OCI-M1 (cell line): ENCODE results near the gene SNX27.
"Not testable (repeated sequence)": the region's sequence is repeated elsewhere in the genome, so short reads cannot be mapped to it uniquely, and the experiment has no call there.

Experiments used
- DNase-seq: peaks from one replicate; lab custom pipeline; 2025; lab: John Stamatoyannopoulos, UW

SNX27 gene

DNA sequence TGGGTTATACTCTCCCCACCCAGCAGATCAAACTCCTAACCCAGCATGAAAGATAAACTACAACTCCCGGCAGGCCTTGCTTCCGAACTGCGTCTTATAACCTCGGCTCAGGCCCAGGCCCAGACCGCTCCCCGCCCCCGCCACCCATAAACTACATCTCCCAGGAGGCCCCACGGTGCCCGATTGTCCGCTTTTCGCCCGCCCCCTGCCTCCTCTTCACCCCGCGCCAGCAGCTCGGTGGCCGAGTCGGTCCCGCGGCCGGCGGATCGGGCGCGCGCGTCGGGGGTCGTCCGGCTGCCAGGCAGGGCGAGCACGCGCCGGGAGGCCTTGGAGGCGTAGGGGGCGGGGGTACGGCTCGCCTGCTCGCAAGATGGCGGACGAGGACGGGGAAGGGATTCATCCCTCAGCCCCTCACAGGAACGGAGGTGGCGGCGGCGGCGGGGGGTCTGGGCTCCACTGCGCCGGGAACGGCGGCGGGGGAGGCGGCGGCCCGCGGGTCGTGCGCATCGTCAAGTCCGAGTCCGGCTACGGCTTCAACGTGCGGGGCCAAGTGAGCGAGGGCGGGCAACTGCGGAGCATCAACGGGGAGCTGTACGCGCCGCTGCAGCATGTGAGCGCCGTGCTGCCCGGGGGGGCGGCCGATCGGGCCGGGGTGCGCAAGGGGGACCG, at the start of gene SNX27:
TSS of gene SNX27 (plus strand) at position 219 of the 669 bp plus-strand sequence. CDS start at position 371, 152 bp downstream.
- DNase-seq, result peak; percentile 97

DNA sequence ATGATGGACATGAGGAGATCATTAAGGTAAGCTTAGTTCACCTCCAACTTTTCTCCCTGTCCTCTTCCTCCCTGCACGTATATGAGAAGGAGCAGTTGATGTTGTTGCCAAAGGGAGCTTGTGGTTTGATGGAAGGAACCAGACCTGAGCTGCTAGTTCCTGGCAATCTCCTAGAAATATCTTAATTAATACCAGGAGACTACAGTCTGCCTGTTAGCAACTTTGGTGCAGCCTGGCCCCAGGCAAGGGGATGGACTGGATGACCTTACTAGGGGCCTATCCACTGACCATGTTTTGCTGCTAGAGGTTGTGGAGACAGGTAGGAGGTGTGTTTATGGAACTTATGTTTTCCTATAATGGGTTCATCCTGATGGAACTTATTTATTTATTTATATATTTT, 49.2 kb upstream of the SNX27 start:
- no peak for DNase-seq

- DNase-seq, result no peak
Measured at GRCh38 chr1:151563376-151563775, 48.5 kb upstream of the SNX27 start.

DNA sequence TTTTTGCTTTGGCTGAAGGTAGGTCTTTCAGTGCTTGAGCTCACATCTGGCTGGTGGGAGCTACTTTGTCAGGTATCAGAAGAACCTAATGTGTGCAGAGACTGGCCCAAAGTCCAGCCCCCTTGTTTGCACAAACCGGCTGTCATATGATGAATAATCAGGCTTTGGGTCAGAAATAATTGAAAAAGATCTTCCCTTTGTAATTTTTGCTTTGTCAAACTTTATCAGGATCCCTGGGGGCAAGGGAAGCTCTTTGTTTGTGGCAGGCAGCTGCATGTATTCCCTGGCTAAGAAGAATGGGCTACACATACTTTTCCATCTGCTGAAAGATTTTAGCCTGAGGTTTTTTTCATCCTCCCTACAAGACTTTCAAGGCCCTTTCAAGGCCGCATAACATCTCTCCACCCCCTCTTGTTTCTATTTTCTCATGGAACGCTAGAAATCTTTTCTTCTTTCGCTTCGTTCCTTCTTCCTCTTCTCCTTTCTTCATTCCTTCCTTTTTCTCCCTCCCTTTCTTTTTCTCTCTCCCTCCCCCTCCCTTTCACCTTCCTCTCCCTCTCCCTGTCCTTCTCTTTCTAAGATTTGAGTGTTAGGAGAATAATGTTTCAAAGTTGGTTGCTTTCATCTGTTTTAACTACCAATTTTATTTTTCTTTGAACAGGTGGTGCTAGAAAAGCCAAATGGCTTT, 46.2 kb upstream of the SNX27 start:
- no peak for DNase-seq

DNA sequence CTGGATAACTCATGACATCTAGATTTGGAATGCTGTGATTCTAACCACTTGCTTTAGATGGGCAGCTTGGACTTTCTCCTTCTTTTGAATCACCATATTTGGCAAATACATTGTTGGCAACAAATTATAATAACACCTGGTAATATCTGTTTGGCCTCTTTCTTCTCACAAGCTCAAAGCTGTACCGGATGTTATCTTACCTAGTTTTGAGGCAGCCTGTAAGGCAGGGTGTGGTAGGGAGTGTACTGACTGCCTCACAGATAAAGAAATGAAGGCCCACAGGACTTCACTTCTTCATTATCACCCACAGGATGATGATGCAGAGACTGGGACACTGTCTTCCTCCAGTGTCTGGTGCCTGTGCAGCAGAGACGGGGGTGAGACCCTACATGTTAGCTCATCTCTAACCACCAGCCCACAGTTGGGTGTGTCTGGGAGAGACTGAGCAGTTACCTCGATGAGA, 43.2 kb upstream of the SNX27 start:
- DNase-seq, result no peak

DNA sequence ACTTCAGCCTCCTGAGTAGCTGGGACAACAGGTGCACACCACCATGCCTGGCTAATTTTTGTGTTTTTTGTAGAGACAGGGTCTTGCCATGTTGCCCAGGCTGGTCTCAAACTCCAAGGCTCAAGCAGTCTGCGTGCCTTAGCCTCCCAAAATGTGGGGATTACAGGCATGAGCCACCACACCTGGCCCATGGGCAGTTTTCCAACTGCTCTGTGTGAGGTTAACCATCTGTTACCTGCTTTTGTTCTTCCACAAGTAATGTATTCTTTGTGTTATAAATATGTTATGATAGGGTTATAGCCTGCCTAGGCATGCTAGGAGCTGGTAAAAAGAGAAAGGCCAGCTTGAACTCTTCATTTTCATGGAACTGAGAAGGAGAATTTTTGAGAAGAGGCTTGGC, 41.0 kb upstream of the SNX27 start:
- DNase-seq, result no peak

GRCh38 chr1:151574575-151575529, 37.0 kb upstream of the SNX27 start:
- peak; percentile 29 for DNase-seq

DNA sequence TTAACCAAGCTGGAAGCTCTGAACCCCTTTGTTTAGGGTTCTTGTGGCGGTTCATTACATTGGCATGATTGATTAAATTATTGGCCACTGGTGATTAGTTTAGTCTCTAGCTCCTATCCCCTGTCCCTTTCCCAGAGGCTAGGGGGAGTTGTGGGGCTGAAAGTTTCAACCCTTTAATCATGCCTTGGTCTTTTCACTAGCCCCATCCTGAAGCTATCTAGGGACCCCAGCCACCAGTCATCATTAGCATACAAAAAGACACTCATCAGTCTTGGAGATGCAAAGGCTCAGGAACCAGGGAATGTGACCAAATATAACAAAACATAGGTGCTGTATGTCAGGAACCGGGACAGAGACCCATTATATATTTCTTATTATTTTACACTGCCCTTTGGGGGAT, 34.7 kb upstream of the SNX27 start:
- DNase-seq, result no peak

DNA sequence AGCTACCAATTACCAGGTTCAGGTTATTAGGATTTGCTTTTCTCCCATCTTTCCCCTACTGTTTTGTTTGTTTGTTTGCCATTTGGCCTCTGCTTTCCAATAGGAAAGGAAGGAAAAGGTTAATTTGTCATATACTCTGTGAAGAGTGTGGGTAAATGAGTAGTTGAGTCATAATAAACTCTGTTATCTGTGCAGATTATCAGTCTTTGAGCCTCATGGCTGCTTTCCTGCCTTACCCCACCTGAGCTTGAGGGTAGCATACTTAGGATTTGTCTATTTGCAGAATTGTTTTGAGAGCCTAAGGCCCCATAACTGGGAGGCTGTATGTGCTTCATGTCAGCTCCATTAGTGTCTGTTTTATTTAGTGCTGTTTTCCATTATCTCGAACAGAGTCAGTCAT, 32.9 kb upstream of the SNX27 start:
- DNase-seq, result no peak

DNA sequence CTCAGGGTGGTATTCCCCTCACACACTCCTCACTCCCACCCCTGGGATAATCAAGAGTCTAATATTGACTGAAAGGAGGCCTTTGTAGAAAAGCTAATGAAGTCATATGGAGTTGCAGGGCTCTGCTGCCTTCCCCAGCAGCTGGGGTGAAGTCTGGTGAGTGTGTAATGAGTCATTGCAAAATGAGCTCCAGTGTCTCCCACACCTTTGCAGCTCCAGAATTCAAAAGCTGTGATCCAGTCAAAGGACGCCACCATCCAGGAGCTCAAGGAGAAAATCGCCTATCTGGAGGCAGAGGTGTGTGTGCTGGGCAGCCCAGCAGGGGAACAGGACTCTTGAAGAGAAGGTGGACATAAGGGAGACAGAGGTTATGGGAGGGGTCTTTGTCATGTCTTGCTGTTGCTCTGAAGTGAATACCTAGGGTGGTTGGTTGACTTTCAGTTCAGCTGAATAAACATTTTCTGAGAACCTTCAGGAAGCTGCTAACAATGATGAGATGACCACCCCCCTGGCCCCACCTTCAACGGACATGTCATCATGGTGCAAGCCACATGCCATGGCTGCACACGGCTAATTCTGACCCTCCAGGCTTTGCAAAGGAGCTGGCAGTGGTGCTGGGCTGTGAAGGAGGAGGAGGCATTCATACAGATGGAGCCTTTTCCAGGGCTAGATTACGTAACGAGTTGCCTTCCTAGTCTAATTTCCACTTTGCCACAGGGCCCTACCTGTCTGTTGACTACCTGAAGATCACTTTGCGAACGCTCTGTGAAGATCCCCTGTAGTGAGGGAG, 32.2 kb upstream of the SNX27 start:
- DNase-seq, result no peak

- no peak for DNase-seq
Measured at GRCh38 chr1:151581451-151581850, 30.4 kb upstream of the SNX27 start.

DNA sequence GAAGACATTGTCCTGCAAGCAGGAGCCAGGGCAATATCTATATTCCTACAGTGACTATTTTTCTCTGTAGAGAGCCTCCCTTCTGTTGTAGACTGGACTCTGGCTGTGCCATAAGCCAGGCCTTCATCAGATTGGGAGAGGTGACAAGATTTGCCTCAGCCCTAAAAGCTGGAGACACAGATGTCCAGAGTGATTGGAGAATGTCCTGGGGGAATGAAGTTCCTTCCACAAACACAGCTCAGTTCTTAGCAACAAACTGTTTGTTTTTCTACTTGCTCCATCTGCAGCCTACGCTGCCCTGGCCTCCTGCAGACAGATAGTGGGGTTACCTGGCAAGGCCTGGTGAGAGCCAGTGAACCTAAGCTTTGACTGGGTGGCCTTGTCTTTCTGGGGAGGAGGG, 29.9 kb upstream of the SNX27 start:
- DNase-seq, result no peak

GRCh38 chr1:151583796-151584195, 28.1 kb upstream of the SNX27 start:
- DNase-seq, result no peak

DNA sequence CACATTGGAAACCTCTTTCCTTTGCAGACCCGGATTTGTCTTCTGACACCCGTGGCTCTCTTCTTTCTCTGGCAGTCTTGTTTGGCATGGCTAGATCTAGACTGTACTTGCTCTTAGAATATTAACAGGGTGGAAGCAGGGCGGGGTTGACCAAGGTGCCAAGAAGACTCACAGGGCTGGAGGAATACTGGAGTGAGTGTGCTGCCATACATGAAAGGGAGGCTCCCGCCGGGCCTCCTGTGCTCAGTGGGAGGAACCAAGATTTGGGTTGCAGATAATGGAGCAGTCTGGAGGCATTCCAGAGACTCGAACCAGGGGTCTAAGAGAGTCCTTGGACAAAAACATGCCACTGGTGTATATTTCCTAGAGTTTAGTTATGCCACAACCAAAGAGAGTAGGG, 27.6 kb upstream of the SNX27 start:
- DNase-seq, result no peak

GRCh38 chr1:151584780-151585179, 27.1 kb upstream of the SNX27 start:
- no peak for DNase-seq

- DNase-seq, result no peak
Measured at GRCh38 chr1:151585622-151586021, 26.2 kb upstream of the SNX27 start.

DNA sequence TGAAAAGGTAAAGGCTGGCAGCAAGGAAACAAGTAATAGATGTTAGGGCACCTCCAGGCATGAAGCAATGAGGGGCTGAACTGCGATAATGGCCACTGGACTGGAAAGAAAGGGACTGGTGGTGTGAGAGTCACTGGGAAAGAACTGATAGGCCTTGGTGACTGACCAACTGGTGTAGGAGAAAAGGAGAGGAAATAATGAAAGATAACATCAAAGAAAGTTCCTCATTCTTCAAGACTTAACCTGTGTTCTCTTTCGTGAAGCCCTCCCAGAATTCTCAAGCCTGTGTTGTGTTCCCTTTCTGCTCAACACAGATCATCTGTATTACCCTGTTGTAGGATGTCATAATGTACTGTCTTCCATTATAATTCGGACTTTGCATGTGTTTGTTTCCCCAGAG, 20.9 kb upstream of the SNX27 start:
- DNase-seq, result peak; percentile 67

GRCh38 chr1:151593730-151594129, 18.1 kb upstream of the SNX27 start:
- DNase-seq, result no peak

DNA sequence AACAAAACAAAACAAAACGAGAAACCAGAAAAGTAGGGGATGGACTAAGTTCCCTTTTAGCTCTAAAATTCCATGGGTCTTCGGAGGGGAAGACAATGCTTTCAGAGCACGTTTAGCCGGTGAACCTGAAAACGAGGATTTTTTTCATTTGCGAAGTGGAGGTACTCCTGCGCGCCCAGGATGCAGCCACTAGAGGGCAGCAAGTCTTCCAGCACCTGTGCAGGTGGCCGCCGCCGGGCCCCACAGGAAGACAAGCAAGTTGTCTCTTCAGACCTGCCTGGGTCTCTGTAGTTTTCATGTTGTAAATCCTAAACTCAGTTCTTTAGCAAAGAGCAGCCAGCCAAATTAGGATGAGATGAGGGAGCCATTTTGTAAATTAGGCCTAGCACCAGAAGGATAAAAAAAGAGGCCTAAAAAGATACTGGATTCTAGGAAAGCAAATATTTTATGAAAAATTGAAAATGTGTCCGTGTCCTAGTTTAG, 17.7 kb upstream of the SNX27 start:
- peak; percentile 67 for DNase-seq

DNA sequence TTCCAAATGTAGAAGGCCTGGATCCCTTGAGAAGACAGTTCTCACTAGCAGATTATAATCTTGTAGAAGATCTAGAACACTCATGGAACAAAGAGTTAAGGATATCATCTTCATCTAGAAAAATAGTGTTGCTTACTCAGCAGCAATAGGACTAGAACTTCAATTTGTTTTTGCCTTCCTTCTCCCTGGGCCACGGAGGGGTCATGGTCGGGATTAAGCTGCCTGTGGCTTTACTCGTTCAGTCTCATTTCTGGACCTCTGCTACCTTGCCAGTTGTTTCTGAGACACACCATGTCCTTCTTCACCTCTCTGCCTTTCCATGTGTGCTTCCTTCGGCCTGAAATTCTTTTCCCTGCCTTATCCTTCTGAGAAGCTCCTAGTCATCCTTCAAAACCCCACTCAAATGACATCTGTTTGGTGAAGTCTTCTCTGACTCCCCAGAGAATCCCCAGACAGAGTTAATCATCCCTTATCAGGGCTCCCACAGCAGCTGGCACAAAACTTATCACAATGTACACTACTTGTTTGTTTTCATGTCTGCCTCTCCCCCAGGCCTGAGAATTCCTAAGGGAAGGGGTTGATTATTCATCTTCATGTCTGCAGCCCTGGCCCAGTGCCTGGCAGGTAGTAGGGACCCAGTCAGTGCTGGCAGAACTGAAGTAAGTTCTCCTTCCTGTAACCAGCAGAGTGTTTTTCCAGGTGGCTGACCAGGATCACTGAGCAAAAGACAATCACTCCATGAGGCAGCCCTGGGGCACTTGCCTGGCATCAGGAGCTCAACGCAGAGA, 15.5 kb upstream of the SNX27 start:
- peak; percentile 54 for DNase-seq

DNA sequence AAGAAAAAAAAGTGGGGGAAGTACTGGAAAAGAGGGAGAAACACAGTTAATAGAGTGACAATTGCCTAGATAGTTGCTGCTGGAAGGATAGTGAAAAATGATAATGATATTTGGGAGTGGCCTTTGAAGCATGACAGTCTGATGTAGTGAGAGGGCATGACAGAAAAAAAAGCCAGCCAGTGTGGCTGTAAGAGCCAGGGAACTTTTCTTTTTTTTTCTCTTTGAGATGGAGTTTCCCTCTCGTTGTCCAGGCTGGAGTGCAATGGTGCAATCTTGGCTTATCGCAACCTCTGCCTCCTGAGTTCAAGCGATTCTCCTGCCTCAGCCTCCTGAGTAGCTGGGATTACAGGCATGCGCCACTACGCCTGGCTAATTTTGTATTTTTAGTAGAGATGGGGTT, 9.3 kb upstream of the SNX27 start:
- DNase-seq, result not testable (repeated sequence)
